HG02759 (cell line): ENCODE results near the gene PGGT1B.
A peak's percentile ranks its signal among the peaks of the same experiment; 100 is the strongest.
"Not testable (repeated sequence)": the region's sequence is repeated elsewhere in the genome, so short reads cannot be mapped to it uniquely, and the experiment has no call there.

Source experiments
- ATAC-seq: cut with Tn5 transposase; IDR thresholded peaks from one replicate; pipeline ENCODE4 v1.9.1; 2021; ENCODE audit warnings: mild to moderate bottlenecking, moderate library complexity; ENCODE audit not compliant: unreplicated experiment

Gene PGGT1B

GRCh38 chr5:115262011-115262320, 711 bp downstream of the PGGT1B start:
- ATAC-seq: peak; percentile 42

GRCh38 chr5:115260248-115260647, 2.4 kb downstream of the PGGT1B start:
- no peak for ATAC-seq

- ATAC-seq: no peak
These were observed 4.7 kb downstream of the PGGT1B start for GRCh38 chr5:115257981-115258380.

GRCh38 chr5:115249379-115249778, 13.3 kb downstream of the PGGT1B start:
- not testable (repeated sequence) for ATAC-seq

GRCh38 chr5:115246361-115246991, 16.2 kb downstream of the PGGT1B start:
- peak; percentile 64 for ATAC-seq

- peak; percentile 82 for ATAC-seq
These were observed 19.3 kb downstream of the PGGT1B start for GRCh38 chr5:115243412-115243811.

GRCh38 chr5:115241881-115242642, 20.6 kb downstream of the PGGT1B start:
- no peak for ATAC-seq

- ATAC-seq: no peak
These were observed 25.6 kb downstream of the PGGT1B start for GRCh38 chr5:115237066-115237465.

GRCh38 chr5:115236599-115236998, 26.1 kb downstream of the PGGT1B start:
- ATAC-seq: no peak

GRCh38 chr5:115231598-115231997, 31.1 kb downstream of the PGGT1B start:
- ATAC-seq: no peak

GRCh38 chr5:115229606-115230005, 33.1 kb downstream of the PGGT1B start:
- no peak for ATAC-seq

GRCh38 chr5:115227281-115227680, 35.4 kb downstream of the PGGT1B start:
- ATAC-seq: no peak

GRCh38 chr5:115214541-115214940, 48.1 kb downstream of the PGGT1B start:
- ATAC-seq: no peak

GRCh38 chr5:115209279-115209678, 53.4 kb downstream of the PGGT1B start:
- peak; percentile 100 for ATAC-seq

- ATAC-seq: no peak
These were observed 59.7 kb downstream of the PGGT1B start for GRCh38 chr5:115202952-115203351.

GRCh38 chr5:115196161-115196560, 66.5 kb downstream of the PGGT1B start:
- no peak for ATAC-seq

- ATAC-seq: no peak
These were observed 68.0 kb downstream of the PGGT1B start for GRCh38 chr5:115194676-115195075.

- no peak for ATAC-seq
These were observed 69.4 kb downstream of the PGGT1B start for GRCh38 chr5:115193295-115193694.

GRCh38 chr5:115192098-115192497, 70.6 kb downstream of the PGGT1B start:
- no peak for ATAC-seq

GRCh38 chr5:115191474-115192031, 71.1 kb downstream of the PGGT1B start:
- no peak for ATAC-seq

GRCh38 chr5:115190388-115190787, 72.3 kb downstream of the PGGT1B start:
- ATAC-seq: no peak

GRCh38 chr5:115189866-115190265, 72.8 kb downstream of the PGGT1B start:
- ATAC-seq: no peak
